ENCODE data around the gene PPP1R12C.

- no peak for TF ChIP-seq CTCF (IDR thresholded peaks at IDR 0.05)
- TF ChIP-seq POLR2A (IDR thresholded peaks at IDR 0.05) = no peak
These were observed 16.4 kb upstream of the PPP1R12C start for GRCh38 chr19:55133639-55134444.
